ENCODE data around the gene NGFR.

DNA sequence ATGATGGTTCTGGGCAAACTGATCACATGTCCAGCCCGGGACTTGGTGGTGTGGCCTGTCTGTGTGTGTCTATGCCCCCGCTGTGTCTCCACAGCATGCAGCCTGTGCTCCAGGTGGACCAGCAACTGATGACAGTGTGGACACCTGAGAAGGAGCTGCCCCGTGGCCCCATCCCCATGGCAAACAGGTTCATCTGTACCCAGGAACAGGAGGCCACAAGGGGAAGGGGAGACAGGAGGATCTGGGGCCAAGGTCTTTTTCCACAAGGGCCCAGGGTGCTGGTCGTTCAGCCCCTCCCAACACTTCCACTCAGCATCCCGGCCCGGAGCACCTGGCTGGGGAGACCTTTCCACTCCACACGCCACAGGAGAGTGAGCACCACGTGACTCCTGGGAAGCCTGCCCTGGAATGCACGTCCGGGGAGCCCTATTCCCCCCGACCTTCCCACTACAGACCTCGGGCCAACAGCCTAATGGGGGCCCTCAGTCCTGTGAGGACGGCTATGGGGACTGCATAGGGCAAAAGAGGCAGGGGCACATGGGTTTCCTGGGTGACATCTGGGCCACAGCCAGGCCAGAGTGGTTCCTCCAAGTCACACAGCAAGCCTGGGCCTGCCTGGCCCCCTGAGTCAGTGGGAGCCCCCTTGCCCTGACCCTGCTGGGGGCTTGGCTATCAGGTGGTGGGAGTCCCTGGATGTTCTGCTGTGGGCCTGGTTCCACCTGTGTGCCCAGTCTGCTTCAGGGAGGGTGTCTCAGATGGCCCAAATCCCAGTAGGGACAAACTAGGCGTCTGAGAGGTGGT is 59.8 kb downstream of the NGFR start:
- TF ChIP-seq POLR2A (IDR thresholded peaks at IDR 0.05) (no peak), CTCF (IDR thresholded peaks at IDR 0.05) (no peak)

Measured in lower leg skin (tissue), 3 donors.